ENCODE data around the gene IL10RB.
A peak's percentile ranks its signal among the peaks of the same experiment; 100 is the strongest.
"Not testable (repeated sequence)": the region's sequence is repeated elsewhere in the genome, so short reads cannot be mapped to it uniquely, and the experiment has no call there.

Gene IL10RB

DNA sequence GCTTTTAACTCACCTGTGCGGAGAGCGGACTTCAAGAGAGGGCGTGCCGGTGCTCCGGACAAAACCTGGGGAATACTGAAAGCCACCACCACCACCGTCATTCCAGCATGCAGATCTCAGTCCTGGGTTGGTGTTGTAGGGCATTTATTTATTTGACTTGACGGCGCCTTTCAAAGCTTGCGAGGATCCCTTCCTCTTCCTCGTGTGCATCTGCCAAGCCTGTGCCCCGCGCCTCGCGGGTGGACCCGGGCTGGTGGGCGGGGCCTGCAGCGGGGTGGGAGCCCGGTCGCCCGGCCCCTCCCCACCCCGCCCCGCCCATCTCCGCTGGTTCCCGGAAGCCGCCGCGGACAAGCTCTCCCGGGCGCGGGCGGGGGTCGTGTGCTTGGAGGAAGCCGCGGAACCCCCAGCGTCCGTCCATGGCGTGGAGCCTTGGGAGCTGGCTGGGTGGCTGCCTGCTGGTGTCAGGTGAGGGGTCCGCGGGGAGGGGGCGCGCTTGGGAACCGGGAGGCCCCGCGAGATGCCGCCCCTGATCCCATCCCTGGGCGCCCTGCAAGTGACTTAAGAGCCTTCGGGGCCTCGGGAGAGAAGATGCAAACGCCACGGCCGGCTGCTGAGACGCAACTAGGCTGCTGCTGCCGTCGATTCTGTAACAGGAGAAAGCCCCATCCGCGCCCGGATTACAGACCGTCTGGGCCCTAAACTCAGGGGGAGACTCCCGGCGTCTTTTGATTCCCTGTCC, at the start of gene IL10RB:
Gene IL10RB (plus strand): TSS at position 318 of the 739 bp plus-strand sequence. CDS start 99 bp downstream, at position 417.
- peak; percentile 60 to 63 (median 60) for DNase-seq (ENCODE audit: low read depth in 3 of 3)

DNA sequence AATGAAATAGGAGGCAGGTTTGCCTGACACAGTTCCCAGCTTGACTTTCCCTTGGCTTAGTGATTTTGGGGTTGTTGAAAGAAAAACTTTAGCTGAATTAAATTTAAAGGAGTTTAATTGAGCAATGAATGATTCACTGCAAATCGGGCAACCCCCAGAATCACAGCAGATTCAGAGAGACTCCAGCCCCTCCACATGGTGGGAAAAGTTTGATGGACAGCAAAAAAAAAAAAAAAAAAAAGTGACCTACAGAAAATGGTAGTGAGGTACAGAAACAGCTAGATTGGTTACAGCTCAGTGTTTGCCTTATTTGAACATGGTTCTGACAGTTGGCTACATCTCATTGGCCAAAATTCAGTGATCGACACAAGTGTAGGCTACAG, 49.0 kb upstream of the IL10RB start:
- no peak for DNase-seq (ENCODE audit: low read depth in 3 of 3)

DNA sequence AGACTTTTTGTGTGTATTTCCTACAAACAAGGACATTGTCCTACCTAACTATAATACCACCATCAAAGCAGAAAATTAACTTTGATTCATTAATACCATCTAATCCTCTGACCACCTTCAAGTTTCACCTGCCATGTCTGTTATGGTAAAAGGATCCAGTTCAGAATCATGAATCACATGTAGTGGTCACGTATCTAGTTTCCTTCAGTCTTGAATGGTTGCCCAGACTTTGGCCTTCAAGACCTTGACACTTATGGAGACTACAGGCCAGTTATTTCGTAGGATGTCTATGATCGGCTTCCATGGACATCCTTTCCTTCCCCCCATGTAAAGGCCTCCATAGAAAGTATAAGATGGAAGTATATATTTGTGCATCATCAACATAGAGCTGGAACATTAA, 46.9 kb upstream of the IL10RB start:
- DNase-seq (ENCODE audit: low read depth in 3 of 3), result no peak

DNA sequence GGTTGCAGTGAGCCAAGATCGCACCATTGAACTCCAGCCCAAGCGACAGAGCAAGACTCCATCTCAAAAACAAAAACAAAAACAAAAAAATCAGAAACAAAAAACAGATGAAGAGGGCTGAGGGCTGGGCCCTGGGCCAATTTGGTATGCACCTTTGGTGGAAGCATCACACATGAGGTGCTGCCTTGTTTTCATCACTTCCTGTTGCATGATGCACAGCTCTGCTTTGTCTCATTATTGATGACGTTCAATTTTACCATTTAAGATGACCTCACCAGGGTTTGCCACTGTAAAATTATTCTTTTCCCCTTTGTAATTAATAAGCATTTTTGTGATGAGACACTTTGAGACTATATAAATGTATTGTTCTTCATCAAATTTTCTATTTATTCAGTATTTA, 46.2 kb upstream of the IL10RB start:
- no peak for DNase-seq (ENCODE audit: low read depth in 3 of 3)

DNA sequence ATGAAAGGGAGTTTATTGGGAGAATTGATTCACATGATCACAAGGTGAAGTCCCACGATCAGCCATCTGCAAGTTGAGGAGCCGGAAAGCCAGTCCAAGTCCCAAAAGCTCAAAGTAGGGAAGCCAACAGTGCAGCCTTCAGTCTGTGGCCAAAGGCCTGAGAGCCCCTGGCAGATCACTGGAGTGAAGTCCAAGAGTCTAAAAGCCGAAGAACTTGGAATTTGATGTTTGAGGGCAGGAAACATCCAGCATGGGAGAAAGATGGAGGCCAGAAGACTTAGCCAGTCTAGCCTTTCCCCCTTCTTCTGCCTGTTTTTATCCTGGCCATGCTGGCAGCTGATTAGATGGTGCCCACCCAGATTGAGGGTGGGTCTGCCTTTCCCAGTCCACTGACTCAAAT, 40.8 kb upstream of the IL10RB start:
- DNase-seq (ENCODE audit: low read depth in 3 of 3), result not testable (repeated sequence)

DNA sequence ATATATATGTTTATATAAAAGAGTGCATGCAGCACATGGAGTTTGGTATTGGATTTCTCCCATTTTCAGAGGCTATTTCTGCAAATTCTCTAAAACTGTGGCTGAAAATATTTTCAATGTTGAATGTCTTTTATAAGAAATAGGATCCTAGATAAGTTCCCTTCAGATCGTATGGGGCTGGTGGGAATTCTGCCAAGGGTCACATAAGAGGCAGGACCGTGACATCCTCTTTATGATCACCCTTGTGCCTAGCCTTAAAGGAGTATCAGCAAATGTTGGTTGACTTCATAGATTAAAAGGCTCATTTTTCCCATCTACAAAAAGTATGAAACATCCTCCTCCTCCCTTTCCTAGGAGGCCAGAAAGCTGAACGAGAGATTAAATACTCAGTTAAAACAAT, 37.7 kb upstream of the IL10RB start:
- no peak for DNase-seq (ENCODE audit: low read depth in 3 of 3)

DNA sequence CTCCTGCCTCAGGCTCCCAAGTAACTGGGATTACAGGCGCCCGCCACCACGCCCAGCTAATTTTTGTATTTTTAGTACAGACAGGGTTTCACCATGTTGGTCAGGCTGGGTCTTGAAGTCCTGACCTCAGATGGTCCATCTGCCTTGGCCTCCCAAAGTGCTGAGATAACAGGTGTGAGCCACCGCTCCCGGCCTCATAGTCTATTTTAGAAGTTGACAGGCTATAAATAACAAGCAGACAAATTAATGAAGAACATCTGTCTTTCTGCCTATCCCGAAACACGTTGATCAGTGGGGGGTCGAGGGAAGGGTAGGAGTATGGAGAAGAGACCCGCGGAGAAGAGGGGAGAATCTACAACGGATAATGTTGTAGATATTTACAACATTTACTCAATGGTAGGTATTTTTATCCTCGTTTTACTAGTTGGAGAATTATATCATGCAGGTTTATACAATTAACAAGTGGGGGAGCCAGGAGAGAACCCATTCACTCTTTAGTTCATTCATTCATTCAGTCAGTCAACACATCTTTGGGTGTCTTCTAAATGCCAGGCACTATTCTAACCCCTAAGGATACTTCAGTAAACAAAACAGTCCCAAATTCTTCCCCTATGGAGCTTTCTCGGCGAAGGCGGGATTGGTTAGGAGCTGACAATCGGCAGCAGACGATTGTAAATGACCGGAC, 36.9 kb upstream of the IL10RB start:
- DNase-seq (ENCODE audit: low read depth in 3 of 3), result no peak

DNA sequence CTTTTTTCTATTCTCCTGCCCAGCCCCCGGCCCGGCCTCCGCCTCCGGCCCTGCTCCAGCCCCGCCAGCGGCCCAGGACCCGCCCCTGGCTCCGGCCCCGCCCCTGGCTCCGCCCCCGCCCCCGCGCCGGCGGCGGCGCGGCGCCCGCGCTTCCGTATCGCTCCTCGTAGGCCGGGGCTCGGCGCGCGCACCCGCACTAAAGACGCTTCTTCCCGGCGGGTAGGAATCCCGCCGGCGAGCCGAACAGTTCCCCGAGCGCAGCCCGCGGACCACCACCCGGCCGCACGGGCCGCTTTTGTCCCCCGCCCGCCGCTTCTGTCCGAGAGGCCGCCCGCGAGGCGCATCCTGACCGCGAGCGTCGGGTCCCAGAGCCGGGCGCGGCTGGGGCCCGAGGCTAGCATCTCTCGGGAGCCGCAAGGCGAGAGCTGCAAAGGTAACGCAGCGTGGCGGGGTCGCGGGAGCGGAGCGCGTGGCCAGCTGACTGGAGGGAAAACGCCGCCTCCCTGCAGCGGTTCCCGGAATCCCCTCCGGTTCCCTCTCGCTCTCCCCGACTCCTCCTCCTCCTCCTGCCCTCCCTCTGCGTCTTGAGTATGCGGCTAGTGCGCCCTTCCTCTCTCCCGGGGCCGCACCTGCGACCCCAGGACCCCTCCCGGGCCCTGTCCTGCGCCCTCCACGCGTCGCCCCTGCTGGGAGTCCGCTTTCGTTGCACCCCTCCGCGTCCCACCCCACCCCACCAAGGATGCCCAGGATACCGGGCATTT, 36.2 kb upstream of the IL10RB start, which contains the start of gene IFNAR2:
Gene IFNAR2 (plus strand): TSS at position 155 of the 761 bp plus-strand sequence. CDS start 11,985 bp downstream, outside the sequence.
- DNase-seq (ENCODE audit: low read depth in 3 of 3), result peak; percentile 59 to 68 (median 65)

DNA sequence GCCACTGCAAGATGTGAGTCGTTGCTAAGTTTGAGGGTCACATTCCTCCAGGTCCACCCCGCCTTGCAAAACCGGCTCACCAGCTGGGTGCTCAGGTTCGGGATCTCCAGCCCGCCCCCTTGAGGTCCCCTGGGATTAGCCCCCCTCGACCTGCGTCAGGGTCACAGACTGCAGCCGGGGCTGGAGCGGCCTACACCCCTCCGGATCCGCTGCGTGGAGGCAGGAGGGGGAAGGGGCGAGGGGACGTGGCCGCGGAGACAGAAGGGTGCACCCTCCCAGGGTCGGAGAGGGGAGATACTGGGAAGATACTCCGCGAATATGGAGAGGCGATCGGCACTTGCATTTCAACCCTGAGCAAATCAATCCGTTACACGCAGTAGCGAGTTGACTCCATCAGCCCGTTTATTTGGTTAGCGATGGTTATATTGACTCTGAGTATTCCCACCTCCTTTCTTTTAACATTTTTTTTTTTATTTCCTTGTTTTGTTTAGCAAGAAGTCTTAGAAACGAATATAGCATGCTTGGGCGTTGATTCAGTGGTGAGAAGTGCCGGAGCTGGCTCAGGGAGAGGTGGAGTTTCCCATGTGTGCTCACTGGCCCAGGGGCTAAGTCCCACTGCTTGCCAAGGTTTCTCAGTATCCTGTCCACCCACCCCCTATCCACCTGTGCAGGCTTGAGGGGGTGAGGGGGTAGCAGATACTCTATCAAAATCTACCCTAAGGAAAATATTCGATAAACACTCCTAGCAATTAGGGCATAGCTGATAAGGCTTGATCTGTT, 35.4 kb upstream of the IL10RB start:
- DNase-seq (ENCODE audit: low read depth in 3 of 3), result peak in 1 of 3 experiments; percentile 14

DNA sequence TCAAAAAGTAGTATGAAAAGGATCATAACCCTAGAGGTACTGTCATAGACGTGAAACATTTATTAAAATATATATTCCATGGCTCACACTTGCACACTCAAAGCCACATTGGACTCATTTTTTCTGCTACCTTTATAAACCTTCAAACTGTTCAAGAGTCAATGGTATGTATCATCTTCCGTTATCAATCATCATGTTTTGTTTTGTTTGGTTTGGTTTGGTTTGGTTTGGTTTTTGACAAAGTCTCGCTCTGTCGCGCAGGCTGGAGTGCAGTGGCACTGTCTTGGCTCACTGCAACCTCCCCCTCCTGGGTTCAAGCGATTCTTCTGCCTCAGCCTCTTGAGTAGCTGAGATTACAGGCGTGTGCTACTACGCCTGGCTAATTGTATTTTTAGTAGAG, 34.6 kb upstream of the IL10RB start:
- DNase-seq (ENCODE audit: low read depth in 3 of 3), result no peak

DNA sequence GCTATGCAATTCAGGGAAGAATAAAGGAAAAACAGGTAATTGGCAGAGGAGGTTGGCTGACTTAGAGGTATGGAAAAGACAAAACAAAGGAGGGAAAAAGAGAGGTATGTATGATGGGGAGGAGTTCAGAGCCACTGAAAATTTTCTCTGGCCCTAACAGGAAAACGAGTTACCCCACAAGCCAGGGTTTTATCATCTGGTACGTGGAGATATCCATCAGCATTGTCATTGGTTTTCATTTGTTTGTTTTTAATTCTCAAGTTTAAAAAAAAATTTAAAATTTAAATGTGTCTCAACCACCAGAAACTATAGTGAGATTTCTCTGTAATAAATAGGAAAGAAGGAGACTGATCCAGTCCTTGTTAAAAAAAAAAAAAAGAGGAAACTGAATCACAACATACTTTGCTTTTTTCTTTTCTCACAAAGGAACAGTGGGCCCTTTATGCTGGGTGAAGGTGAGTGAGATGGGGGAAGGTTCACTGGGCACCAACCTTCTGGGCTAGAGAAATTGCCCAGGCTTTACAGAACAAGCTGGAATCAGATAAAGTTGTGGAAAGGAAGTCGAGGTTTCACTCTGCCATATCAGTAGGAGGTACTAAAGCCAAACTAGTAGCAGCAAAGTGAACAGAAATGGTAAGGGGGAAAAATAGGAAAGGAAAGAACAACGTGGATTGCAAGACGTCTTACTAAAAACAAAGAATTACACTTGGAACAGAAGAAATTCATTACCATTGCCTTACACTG, 33.7 kb upstream of the IL10RB start:
- DNase-seq (ENCODE audit: low read depth in 3 of 3), result no peak

DNA sequence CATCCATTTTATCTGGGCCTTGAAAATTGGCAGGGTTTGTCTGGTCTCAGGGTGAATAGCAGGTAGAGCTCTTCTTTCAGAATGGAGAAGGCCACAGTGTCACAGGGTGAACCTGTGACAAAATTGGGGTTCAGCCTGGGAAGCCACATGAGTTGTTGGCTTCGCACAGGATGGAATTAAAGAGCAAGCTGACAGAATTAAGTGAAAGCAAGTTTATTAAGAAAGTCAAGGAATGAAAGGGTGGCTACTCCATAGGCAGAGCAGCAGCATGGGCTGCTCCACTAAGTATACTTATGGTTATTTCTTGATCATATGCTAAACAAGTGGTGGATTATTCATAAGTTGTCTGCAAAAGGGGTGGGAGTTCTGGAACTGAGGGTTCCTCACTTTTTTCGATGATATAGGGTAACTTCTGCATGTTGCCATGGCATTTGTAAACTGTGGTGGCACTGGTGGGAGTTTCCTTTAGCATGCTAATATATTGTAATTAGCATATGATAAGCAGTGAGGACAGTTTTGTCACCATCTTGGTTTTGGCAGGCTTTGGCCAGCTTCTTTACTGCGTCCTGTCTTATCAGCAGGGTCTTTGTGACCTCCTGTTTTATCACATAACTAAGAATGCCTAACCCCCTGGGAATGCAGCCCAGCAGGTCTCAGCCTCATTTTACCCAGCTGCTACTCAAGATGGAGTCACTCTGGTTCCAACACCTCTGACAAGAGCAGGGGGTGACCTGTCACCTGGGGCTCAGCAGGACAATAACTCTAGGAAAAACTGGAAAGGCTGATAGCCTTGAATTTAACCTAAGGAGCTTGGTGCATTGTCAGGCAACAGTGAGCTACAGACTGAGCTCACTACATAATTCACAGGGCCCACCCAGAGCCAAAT, 31.3 kb upstream of the IL10RB start:
- DNase-seq (ENCODE audit: low read depth in 3 of 3), result no peak

DNA sequence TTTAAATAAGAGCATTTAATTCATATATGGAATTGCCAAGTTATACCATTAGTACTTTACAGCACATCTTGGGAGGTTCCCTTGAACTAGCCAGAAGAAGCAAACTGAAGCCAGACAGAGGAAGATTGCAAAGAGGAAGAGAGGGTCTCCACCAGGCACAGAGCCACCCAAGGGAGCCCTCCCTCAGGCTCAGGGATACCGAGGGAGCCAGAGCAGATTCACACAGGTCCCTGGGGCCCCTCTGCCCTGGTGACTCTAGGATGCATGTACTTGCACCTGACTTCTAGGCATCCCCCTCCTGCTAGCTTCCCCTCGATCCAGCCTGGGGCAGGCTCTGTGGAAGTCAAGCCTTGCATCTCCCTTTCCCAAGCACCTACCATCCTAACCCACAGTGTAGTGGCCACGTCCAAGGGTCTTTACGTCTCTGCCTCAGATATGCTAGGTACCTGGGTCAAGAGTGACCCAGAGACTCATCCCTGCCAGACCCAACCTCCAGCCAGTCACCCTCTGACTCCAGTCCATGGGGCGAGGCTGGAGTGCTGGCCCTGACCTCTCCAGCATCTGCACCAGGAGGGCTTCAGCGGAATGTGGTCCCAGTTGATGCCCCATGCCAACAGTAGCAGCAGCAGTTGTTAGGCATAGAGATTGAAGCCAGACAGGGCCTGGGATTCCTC, 30.0 kb upstream of the IL10RB start:
- no peak for DNase-seq (ENCODE audit: low read depth in 3 of 3)

DNA sequence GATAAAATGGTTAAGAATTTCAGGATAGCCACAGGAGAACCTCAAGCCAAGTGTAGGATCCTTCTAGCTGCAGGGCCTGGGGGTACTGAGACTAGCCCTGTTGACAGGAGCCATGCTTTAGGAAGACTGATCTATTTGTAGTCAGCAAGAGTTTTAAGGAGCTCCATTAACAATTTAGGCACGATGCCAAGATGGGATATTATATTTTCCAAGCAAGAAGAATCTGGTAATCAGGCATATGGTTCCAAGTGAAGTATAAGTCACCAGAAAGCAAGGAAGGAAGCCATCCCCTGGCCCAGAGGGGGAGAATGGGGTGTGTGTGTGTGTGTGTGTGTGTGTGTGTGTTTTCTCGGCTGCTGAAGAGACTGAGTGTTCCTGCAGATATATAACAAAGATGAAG, 29.4 kb upstream of the IL10RB start:
- no peak for DNase-seq (ENCODE audit: low read depth in 3 of 3)

DNA sequence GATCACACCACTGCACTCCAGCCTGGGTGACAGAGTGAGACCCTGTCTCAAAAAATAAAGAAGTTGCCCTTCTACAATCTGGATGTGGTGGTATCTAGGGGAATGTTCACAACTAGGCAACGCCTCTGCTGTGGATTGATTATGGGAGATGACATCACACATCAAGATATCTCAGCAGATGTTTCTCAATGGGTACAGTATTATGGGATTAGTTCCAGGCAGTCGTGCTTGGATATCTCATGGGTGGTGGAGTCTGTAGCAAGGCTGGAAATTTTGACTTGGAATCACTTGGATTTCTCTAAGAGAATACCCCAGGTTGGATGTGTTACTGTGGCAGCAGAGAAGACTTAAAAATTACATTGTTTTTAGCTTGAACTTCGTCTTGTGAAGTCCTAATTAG, 28.7 kb upstream of the IL10RB start:
- no peak for DNase-seq (ENCODE audit: low read depth in 3 of 3)

DNA sequence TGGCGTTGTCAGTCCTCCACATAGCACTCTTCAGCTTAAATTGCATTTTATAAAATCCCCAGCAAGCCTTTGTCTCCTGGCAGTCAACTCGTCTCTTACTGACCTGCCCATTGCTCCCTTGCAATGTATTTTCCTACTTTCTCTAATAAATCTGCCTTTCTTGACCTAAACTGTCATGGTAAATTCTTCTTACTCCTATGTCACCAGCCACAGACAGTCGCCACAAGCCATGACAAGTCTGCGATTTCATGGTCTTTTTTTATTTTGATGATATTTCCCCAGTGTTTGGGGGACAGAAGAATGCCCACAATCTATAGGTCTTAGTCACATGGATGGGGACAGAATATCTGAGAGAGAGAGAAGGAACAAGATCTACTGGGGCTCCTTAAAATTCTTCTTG, 28.0 kb upstream of the IL10RB start:
- DNase-seq (ENCODE audit: low read depth in 3 of 3), result no peak

DNA sequence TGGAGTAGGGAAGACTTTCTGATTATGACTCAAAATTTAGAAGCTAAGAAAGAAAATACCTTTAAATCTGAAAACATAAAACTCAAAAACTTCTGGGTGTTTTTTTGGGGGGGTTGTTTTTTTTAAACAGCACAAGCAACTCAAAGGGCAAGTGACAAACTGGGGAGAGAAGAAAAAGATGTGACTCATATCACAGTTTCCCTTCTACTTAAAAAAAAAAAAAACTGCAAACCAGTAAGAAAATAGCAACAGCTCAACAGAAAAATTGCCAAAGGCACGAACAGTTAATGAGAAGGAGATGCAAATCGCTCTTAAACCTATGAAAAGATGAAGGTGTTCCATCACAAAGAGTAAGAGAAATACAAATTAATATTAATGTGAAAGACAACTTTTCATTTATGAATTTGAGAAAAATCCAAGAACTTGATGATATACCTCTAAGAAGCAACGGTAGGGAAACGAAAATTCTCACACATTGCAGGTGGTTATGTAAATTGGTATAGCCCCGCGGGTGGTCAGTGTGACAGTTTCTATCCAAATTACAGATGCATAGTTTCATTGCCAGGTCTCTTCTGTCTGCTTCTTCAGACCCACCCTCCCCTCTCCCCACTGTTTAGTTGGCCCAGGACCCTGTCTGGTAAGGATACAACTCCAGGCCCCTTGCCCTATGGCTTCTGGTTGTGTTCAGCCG, 27.5 kb upstream of the IL10RB start:
- DNase-seq (ENCODE audit: low read depth in 3 of 3), result no peak

DNA sequence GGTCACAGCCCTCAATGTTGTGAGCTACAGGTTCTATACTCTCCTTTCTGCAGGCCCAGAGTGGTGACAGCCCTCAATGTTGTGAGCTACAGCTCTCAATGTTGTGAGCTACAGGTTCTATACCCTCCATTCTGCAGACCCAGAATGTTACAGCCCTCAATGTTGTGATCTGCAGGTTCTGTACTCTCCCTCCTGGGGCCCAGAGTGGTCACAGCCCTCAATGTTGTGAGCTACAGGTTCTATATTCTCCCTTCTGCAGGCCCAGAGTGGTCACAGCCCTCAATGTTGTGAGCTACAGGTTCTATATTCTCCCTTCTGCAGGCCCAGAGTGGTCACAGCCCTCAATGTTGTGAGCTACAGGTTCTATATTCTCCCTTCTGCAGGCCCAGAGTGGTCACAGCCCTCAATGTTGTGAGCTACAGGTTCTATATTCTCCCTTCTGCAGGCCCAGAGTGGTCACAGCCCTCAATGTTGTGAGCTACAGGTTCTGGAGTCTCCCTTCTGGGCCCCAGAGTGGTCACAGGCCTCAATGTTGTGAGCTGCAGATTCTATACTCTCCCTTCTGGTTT, 26.5 kb upstream of the IL10RB start:
- not testable (repeated sequence) for DNase-seq (ENCODE audit: low read depth in 3 of 3)

All from stimulated activated CD4-positive, alpha-beta T cell treated with anti-CD3 and anti-CD28 coated beads, TNF-alpha, amount 100 ng/mL, for 4 hours (primary cell).